ENCODE data around the gene TAF4.

The TAF4 gene

DNA sequence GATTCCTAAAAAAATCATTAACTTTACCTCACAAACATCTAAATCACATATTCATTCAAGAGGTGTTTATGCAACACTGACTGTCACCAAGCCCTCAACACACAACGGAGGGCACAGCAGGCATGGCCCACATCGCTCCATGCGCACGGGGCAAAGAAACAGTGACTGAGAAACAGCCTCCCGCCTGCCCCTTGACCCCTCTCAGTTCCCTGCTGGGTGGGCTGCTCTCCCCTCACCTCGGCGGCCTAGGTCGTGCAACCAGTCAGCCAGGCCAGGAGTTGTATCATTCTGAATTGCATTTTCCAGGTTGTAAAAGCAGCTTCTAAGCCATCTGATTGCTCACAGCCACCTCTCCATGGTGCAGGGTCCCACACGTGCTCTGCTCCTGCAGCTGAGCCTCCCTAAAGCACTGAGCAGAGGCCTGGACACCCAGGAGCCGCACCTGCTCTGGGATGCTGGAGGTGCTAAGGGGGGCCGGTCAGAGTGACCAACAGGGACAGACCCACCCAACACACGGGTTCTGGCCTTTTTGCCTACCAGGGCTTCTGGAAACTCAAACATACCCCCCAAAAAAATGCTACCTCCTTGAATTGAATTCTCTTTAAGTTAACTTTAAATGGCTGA is 37.9 kb downstream of the TAF4 start:
- no peak overlapping the region for H3K27ac ChIP-seq
- TF ChIP-seq, protein P1, sequence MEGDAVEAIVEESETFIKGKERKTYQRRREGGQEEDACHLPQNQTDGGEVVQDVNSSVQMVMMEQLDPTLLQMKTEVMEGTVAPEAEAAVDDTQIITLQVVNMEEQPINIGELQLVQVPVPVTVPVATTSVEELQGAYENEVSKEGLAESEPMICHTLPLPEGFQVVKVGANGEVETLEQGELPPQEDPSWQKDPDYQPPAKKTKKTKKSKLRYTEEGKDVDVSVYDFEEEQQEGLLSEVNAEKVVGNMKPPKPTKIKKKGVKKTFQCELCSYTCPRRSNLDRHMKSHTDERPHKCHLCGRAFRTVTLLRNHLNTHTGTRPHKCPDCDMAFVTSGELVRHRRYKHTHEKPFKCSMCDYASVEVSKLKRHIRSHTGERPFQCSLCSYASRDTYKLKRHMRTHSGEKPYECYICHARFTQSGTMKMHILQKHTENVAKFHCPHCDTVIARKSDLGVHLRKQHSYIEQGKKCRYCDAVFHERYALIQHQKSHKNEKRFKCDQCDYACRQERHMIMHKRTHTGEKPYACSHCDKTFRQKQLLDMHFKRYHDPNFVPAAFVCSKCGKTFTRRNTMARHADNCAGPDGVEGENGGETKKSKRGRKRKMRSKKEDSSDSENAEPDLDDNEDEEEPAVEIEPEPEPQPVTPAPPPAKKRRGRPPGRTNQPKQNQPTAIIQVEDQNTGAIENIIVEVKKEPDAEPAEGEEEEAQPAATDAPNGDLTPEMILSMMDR (IDR thresholded peaks at IDR 0.05), result no peak
- no peak for TF ChIP-seq ZFX (IDR thresholded peaks at IDR 0.05; ENCODE audit: borderline replicate concordance)

DNA sequence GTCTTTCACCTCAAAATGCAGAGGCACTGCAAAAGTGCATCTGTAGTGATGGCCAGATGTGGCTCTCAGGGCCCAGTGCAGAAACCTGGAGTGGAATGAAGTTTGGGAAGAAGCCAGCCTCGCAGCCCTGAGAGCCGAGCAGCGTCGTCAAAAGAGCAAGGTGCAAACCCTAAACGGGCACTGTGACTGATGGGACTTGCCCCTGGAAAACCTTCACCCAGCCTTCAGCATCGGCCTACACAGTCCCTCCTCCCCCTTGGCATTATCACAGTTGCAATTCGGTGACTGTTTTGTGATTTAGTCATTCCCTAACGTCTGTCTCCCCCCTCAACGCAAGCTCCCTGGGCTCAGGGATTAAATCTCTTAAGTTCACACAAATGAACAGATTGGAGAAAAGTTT is 38.6 kb downstream of the TAF4 start:
- TF ChIP-seq, protein P1 (IDR thresholded peaks at IDR 0.05), result no peak
- no peak for TF ChIP-seq ZFX (IDR thresholded peaks at IDR 0.05; ENCODE audit: borderline replicate concordance)
- no peak overlapping the region for H3K27ac ChIP-seq

DNA sequence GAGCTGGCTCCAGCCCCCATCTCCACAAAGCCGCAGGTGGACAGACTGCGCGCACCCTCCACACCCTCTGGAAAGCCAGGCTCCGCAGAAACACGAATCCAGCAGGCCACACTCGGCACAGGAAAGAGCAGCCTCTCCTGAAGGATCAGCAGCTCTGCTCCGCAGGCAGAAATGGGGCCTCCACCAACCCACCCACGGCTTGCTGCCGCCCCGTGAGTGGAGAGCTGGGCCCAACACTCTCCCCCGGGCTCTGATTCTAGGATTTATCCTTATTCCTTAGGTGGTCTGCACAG is 39.2 kb downstream of the TAF4 start:
- H3K27ac ChIP-seq, result no peak overlapping the region
- TF ChIP-seq, protein P1 (IDR thresholded peaks at IDR 0.05), result no peak
- no peak for TF ChIP-seq ZFX (IDR thresholded peaks at IDR 0.05; ENCODE audit: borderline replicate concordance)

DNA sequence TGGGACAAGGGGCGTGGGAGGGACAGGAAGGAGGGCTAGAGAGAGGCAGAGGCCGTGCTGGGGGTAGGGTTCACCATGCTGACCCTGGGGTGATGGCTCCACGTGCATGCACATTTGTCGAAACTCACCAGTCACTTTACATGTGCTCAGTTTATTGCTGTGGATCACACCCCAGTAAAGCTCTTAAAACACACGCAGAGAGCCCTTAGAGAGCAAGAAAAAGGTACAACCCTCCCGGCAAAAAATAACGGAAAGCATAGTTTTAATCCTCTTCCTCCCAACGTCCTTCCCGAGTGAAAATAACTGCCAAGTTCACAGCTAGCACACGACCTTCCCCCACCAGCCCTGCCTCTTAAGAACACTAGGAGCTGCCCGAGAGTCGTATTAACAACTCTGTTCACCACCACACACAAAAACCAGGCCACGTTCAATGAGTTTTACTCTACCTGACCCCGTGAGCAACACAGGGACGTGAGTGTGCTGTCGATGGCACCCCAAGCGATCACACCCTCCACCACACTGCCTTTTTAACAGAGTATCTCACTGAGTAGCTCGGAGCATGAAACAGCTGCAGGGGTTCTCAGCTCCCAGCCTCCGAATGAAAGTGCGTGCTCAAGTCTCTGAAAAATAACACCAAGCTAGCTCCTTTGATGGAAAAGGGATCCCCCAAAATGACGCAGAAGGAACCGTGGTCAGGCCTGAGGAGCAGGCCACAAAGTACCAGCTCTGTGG is 39.7 kb downstream of the TAF4 start:
- TF ChIP-seq, protein P1 (IDR thresholded peaks at IDR 0.05), result no peak
- TF ChIP-seq ZFX (IDR thresholded peaks at IDR 0.05; ENCODE audit: borderline replicate concordance), result no peak
- no peak overlapping the region for H3K27ac ChIP-seq

DNA sequence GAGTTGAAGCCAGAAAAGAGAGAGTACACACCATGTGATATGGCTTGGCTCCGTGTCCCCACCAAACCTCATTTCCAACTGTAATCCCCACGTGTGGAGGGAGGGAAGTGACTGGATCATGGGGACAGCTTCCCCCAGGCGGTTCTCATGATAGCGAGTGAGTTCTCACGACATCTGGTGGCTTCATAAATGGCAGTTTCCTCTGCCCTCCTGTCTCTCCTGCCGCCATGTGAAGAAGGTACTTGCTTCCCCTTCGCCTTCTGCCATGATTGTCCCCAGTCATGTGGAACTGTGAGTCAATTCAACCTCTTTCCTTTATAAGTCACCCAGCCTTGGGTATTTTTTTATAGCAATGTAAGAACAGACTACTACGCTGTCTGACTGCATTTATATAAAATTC is 40.3 kb downstream of the TAF4 start:
- no peak overlapping the region for H3K27ac ChIP-seq
- TF ChIP-seq, protein P1 (IDR thresholded peaks at IDR 0.05), result no peak
- no peak for TF ChIP-seq ZFX (IDR thresholded peaks at IDR 0.05; ENCODE audit: borderline replicate concordance)

DNA sequence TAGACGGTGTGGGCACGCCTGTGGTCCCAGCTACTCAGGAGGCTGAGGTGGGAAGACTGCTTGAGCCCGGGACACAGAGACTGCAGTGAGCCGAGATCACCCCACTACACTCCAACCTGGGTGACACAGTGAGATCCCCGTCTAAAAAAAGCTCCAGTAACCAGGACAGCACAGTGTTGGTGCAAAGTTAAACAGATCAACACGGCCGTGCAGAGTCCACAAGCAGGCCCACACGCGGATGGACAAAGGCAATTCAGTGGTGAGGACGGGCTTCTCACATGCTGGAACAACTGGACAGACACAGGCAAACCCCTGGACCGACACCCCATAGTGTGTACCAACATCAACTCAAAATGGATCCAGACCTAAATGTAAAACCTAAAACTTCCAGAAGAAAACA is 41.7 kb downstream of the TAF4 start:
- TF ChIP-seq ZFX (IDR thresholded peaks at IDR 0.05; ENCODE audit: borderline replicate concordance), result no peak
- TF ChIP-seq, protein P1 (IDR thresholded peaks at IDR 0.05), result no peak
- no peak overlapping the region for H3K27ac ChIP-seq

DNA sequence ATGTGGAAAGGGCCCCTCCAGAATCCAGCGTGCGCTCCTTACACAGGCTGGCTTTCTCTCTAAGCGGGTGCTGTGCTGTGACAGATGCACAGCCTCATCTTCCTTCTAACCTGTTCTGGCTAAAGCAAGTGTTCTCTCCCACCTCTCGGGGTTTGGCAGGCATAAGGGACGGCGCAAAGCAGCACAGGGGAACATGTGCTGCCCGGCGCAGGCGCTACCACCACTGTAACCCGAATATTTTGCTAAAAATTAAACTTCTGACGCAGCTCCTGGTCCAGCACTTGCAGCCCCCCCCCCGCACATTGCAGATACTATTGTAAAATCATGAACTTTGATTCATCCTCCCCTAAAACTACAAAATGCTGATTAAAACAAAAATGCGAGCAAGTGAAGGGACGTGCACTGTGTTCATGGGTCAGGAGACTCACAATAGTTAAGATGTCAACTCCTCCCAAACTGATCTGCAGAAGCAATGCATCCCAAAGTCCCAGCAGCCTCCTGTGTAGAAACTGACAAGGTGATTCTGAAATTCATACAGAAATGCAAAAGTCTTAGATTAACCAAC is 43.0 kb downstream of the TAF4 start:
- TF ChIP-seq, protein P1 (IDR thresholded peaks at IDR 0.05), result no peak
- no peak for TF ChIP-seq ZFX (IDR thresholded peaks at IDR 0.05; ENCODE audit: borderline replicate concordance)
- no peak overlapping the region for H3K27ac ChIP-seq

Data from 22Rv1 (cell line).